GM06990 (cell line): Measurements from ENCODE around the gene PALLD.

ENCODE experiments used
- DNase-seq: peaks from one replicate; pipeline ENCODE4 v3.0.0-alpha.2; 2011; ENCODE audit not compliant: insufficient read length; ENCODE audit errors: extremely low read depth
- H3K27me3 ChIP-seq: replicated peaks from 2 replicates; pipeline ENCODE4 v1.6.0; 2011; ENCODE audit warnings: low read length; ENCODE audit not compliant: control insufficient read depth, insufficient read depth
- H3K36me3 ChIP-seq: 2 replicates; pipeline ENCODE4 v1.5.1; 2011; ENCODE audit warnings: low read length; ENCODE audit not compliant: control insufficient read depth, insufficient read depth
- H3K4me3 ChIP-seq: replicated peaks from 2 replicates; pipeline ENCODE4 v1.5.1; 2011; ENCODE audit warnings: low read depth, mild to moderate bottlenecking, control low read depth, low read length
- TF ChIP-seq, protein P1 (sequence below): IDR thresholded peaks from 2 replicates; pipeline ENCODE4 v1.5.1; 2011; ENCODE audit warnings: low read length, control low read depth, mild to moderate bottlenecking, inconsistent platforms; ENCODE audit not compliant: insufficient read depth, poor library complexity, severe bottlenecking

PALLD gene

DNA sequence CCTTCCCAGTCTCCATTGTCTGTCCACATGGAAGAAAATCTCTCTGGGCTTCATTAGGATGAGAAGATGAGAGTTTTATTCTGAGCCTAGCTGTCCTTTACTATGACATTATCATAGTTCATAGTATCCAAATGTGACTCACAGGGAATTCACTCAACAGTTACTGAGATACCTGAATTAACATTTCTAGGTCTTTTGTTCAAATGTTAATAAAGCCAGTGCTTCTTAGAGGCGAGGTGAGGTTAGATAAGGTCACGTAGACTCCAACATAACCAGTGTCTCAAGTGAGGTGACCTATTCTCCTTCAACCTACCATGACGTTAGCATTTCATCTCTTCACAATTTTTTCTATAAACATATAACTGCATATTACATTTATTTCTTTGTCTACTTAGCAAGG is 67.2 kb downstream of the PALLD start:
- DNase-seq, result no peak
- no peaks in the 10 kb centered on the region for H3K36me3 ChIP-seq
- TF ChIP-seq, protein P1, sequence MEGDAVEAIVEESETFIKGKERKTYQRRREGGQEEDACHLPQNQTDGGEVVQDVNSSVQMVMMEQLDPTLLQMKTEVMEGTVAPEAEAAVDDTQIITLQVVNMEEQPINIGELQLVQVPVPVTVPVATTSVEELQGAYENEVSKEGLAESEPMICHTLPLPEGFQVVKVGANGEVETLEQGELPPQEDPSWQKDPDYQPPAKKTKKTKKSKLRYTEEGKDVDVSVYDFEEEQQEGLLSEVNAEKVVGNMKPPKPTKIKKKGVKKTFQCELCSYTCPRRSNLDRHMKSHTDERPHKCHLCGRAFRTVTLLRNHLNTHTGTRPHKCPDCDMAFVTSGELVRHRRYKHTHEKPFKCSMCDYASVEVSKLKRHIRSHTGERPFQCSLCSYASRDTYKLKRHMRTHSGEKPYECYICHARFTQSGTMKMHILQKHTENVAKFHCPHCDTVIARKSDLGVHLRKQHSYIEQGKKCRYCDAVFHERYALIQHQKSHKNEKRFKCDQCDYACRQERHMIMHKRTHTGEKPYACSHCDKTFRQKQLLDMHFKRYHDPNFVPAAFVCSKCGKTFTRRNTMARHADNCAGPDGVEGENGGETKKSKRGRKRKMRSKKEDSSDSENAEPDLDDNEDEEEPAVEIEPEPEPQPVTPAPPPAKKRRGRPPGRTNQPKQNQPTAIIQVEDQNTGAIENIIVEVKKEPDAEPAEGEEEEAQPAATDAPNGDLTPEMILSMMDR, result no peak
- H3K4me3 ChIP-seq, result no peak overlapping the region
- H3K27me3 ChIP-seq, result no peaks in the 10 kb centered on the region

DNA sequence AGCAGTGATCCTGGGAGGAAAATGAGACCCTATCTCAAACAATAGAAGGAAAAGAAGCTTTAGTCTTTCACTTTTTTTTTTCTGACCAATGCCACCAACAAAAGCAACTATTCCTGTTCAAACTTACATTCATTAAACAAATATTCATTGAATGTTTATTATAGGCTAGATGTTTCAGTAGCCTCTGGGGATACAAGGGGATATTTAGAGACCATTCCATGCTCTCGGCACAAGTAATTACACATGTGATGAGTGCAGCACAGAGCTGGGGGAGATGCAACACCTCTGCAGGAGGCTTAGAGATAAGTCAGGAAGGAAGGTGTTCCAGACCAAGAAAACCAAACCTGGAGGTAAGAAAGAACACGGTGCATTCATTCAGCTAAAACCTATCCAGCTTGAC is 68.3 kb downstream of the PALLD start:
- DNase-seq, result no peak
- no peaks in the 10 kb centered on the region for H3K36me3 ChIP-seq
- TF ChIP-seq, protein P1, result no peak
- no peaks in the 10 kb centered on the region for H3K27me3 ChIP-seq
- H3K4me3 ChIP-seq, result no peak overlapping the region

GRCh38 chr4:168566726-168567125 is 69.9 kb downstream of the PALLD start:
- no peak for DNase-seq
- Histone ChIP-seq H3K4me3 (no peak overlapping the region), H3K36me3 (no peaks in the 10 kb centered on the region), H3K27me3 (no peaks in the 10 kb centered on the region)
- TF ChIP-seq, protein P1, result no peak

GRCh38 chr4:168569066-168569930 is 72.4 kb downstream of the PALLD start:
- TF ChIP-seq, protein P1, result no peak
- H3K27me3 ChIP-seq, result no peaks in the 10 kb centered on the region
- DNase-seq, result no peak
- H3K4me3 ChIP-seq, result no peak overlapping the region
- no peaks in the 10 kb centered on the region for H3K36me3 ChIP-seq

DNA sequence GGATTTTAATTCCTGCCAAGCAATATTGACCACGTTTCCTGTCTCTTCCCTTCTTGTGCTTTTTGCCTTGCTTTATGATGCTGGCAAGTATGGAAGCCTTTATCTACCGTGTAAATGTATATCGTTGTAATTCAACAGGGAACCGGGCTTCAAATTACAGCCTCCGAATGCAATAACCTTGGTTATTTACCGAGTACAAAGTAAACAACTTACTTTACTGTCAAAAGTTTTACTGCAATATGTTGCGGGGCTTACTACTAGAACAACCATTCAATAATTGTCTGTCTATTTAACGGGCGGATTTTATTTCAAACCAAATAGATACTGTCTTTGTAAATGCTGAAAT is 73.1 kb downstream of the PALLD start:
- no peak for DNase-seq
- no peaks in the 10 kb centered on the region; the same call in 1 of the 2 replicates for H3K27me3 ChIP-seq
- TF ChIP-seq, protein P1, result no peak
- H3K36me3 ChIP-seq, result no peaks in the 10 kb centered on the region
- no peak overlapping the region for H3K4me3 ChIP-seq
